ENCODE results near the gene PTGES3L. TPM values are rescaled to one million over a fixed set of nuclear protein-coding genes. Genes with fewer than 3 reads are reported as not detected.

The PTGES3L gene
- total and polyA plus RNA-seq, 2 of the 13 experiments (the other 11 are each of a cell fraction or from before 2014, with no cell fraction given), result 1.2 to 2.9 TPM

DNA sequence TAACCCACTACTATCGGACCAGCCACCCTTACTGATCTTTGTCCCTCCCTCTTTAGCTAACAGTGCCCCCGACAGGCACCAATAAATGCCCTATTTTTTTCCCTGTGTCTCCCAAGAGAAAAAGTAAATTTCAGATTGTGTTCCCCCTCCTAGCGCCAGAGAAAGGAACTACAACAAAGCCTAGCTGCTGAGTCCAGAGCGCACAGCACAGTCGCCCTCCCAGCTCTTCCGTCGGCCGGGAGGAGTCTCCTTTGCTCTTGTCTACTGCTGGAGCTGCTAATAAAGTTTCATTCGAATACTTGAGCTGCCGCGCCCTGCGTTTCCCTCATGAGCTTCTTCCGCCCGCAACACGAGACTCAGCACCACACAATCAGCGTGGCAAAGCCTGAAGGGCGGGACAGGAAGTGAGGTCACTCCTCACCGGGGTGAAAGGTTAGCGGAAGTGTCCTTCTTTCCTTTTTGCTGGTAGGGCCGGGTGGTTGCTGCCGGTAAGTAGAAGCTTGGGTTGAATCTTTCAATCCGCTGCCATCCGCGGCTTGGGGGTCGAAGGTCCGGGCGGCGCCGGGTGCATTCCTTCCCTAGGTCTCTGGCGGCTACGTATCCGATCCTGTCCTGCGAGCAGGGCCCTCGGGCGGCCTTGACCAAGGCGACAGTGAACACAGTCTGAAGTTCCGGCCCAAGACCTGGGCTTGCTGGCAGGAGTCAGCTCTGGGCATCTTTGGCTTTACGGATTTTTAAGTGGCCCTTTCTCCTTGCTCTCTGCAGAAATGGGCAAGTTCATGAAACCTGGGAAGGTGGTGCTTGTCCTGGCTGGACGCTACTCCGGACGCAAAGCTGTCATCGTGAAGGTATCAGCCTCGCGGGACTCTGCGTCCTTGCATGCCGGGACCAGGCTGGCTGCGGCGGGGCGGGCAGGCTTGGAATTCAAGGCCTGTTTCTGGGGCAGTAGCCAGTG, 18.4 kb upstream of the PTGES3L start, which contains the start of gene RPL27 (continued):
- TF ChIP-seq, protein P1, sequence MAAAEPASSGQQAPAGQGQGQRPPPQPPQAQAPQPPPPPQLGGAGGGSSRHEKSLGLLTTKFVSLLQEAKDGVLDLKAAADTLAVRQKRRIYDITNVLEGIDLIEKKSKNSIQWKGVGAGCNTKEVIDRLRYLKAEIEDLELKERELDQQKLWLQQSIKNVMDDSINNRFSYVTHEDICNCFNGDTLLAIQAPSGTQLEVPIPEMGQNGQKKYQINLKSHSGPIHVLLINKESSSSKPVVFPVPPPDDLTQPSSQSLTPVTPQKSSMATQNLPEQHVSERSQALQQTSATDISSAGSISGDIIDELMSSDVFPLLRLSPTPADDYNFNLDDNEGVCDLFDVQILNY (CRISPR knock-in tag; conservative IDR thresholded peaks at IDR 0.05), result peak; percentile 75; the same call in 1 of the 2 replicates
- TF ChIP-seq HMGA1 (CRISPR knock-in tag; conservative IDR thresholded peaks at IDR 0.05) (no peak), ZNF616 (CRISPR knock-in tag; IDR thresholded peaks at IDR 0.05; ENCODE audit: low read depth) (no peak), MAFF (IDR thresholded peaks at IDR 0.05; ENCODE audit: low read depth, low read length) (peak; percentile 54; the same call in 1 of the 2 replicates), IKZF4 (CRISPR knock-in tag; IDR thresholded peaks at IDR 0.05; ENCODE audit: borderline replicate concordance, low read depth, not compliant biosample characterization) (peak; percentile 89), DNMT1 (CRISPR knock-in tag; IDR thresholded peaks at IDR 0.05) (peak; percentile 62; the same call in 1 of the 2 replicates), SUZ12 (IDR thresholded peaks at IDR 0.05; ENCODE audit: low read depth, low read length) (no peak), ZNF230 (CRISPR knock-in tag; IDR thresholded peaks at IDR 0.05) (peak; percentile 93), XRCC5 (optimal IDR thresholded peaks at IDR 0.05; ENCODE audit: low read length) (peak; percentile 99), ZNF572 (CRISPR knock-in tag; IDR thresholded peaks at IDR 0.05) (peak; percentile 63; the same call in 1 of the 2 replicates), TAF15 (IDR thresholded peaks at IDR 0.05; ENCODE audit: low read depth, low read length, poor library complexity, severe bottlenecking) (no peak), MTF2 (CRISPR knock-in tag; IDR thresholded peaks at IDR 0.05; ENCODE audit: borderline replicate concordance) (peak; percentile 72), ZMYM2 (CRISPR knock-in tag; IDR thresholded peaks at IDR 0.05) (0 out of 2 replicates have a peak, but pooled peaks have one; percentile 67), PHF5A (CRISPR knock-in tag; IDR thresholded peaks at IDR 0.05; ENCODE audit: low read depth, unreplicated experiment) (peak; percentile 99), RNF2 (conservative IDR thresholded peaks at IDR 0.05; ENCODE audit: low read depth) (peak; percentile 86), ZNF644 (CRISPR knock-in tag; IDR thresholded peaks at IDR 0.05; ENCODE audit: low read depth) (peak; percentile 49; the same call in 1 of the 2 replicates), RCOR2 (CRISPR knock-in tag; IDR thresholded peaks at IDR 0.05) (peak; percentile 84), NCOA1 (CRISPR knock-in tag; IDR thresholded peaks at IDR 0.05) (no peak)
- TF ChIP-seq, protein P2, sequence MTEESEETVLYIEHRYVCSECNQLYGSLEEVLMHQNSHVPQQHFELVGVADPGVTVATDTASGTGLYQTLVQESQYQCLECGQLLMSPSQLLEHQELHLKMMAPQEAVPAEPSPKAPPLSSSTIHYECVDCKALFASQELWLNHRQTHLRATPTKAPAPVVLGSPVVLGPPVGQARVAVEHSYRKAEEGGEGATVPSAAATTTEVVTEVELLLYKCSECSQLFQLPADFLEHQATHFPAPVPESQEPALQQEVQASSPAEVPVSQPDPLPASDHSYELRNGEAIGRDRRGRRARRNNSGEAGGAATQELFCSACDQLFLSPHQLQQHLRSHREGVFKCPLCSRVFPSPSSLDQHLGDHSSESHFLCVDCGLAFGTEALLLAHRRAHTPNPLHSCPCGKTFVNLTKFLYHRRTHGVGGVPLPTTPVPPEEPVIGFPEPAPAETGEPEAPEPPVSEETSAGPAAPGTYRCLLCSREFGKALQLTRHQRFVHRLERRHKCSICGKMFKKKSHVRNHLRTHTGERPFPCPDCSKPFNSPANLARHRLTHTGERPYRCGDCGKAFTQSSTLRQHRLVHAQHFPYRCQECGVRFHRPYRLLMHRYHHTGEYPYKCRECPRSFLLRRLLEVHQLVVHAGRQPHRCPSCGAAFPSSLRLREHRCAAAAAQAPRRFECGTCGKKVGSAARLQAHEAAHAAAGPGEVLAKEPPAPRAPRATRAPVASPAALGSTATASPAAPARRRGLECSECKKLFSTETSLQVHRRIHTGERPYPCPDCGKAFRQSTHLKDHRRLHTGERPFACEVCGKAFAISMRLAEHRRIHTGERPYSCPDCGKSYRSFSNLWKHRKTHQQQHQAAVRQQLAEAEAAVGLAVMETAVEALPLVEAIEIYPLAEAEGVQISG (CRISPR knock-in tag; IDR thresholded peaks at IDR 0.05), result peak; percentile 98
- TF ChIP-seq, protein P3, sequence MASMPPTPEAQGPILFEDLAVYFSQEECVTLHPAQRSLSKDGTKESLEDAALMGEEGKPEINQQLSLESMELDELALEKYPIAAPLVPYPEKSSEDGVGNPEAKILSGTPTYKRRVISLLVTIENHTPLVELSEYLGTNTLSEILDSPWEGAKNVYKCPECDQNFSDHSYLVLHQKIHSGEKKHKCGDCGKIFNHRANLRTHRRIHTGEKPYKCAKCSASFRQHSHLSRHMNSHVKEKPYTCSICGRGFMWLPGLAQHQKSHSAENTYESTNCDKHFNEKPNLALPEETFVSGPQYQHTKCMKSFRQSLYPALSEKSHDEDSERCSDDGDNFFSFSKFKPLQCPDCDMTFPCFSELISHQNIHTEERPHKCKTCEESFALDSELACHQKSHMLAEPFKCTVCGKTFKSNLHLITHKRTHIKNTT (CRISPR knock-in tag; IDR thresholded peaks at IDR 0.05), result no peak
- TF ChIP-seq, protein P4, sequence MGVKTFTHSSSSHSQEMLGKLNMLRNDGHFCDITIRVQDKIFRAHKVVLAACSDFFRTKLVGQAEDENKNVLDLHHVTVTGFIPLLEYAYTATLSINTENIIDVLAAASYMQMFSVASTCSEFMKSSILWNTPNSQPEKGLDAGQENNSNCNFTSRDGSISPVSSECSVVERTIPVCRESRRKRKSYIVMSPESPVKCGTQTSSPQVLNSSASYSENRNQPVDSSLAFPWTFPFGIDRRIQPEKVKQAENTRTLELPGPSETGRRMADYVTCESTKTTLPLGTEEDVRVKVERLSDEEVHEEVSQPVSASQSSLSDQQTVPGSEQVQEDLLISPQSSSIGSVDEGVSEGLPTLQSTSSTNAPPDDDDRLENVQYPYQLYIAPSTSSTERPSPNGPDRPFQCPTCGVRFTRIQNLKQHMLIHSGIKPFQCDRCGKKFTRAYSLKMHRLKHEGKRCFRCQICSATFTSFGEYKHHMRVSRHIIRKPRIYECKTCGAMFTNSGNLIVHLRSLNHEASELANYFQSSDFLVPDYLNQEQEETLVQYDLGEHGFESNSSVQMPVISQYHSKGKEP (CRISPR knock-in tag; IDR thresholded peaks at IDR 0.05), result peak; percentile 61
- TF ChIP-seq, protein P5, sequence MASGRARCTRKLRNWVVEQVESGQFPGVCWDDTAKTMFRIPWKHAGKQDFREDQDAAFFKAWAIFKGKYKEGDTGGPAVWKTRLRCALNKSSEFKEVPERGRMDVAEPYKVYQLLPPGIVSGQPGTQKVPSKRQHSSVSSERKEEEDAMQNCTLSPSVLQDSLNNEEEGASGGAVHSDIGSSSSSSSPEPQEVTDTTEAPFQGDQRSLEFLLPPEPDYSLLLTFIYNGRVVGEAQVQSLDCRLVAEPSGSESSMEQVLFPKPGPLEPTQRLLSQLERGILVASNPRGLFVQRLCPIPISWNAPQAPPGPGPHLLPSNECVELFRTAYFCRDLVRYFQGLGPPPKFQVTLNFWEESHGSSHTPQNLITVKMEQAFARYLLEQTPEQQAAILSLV (CRISPR knock-in tag; IDR thresholded peaks at IDR 0.05; ENCODE audit: borderline replicate concordance), result peak; percentile 94

Measured in HepG2 (cell line).